IMR-90 (cell line): ENCODE results near the gene SPPL2B. TPM values are rescaled to one million over a fixed set of nuclear protein-coding genes. Genes with fewer than 3 reads are reported as not detected.

Experiments used
- ATAC-seq: fragments of 200-7000 bp; cut with Tn5 transposase; 2 replicates; pipeline ENCODE4 v1.9.1; 2020; ENCODE audit warnings: low read depth, mild to moderate bottlenecking, moderate library complexity
- BruUV-seq: library from RNA; stranded (reverse); fragments of 400-500 nt; replicated peaks from 2 replicates; lab custom pipeline; 2021; lab: Mats Ljungman, UMichigan
- CTCF ChIA-PET: fragments of 300-600 bp; formaldehyde crosslinking; extraction: SDS; loops from one replicate; lab custom pipeline; 2021; ENCODE audit warnings: antibody characterized with exemption; lab: Yijun Ruan, JAX
- POLR2A ChIA-PET: fragments of 300-600 bp; sonication (Branson Sonifier 250); formaldehyde crosslinking; loops from one replicate; lab custom pipeline; 2022; ENCODE audit warnings: antibody characterized with exemption; ENCODE audit not compliant: unreplicated experiment; lab: Charles Lee
- DNase-seq: peaks from one replicate; pipeline ENCODE4 v3.0.0; 2013
- H2AFZ ChIP-seq: replicated peaks from 2 replicates; pipeline ENCODE3; 2013; ENCODE audit warnings: low read length, mild to moderate bottlenecking; ENCODE audit not compliant: poor library complexity
- H2AK5ac ChIP-seq: 2 replicates; pipeline ENCODE4 v1.6.1; 2013; ENCODE audit warnings: low read depth, low read length, inconsistent platforms
- H2AK9ac ChIP-seq: replicated peaks from 2 replicates; pipeline ENCODE3; 2013; ENCODE audit warnings: mild to moderate bottlenecking, low read depth, low read length, moderate library complexity; ENCODE audit not compliant: poor library complexity
- H2BK120ac ChIP-seq: 2 replicates; pipeline ENCODE4 v1.6.1; 2013; ENCODE audit warnings: low read depth, low read length, inconsistent platforms
- H2BK15ac ChIP-seq: 3 replicates; pipeline ENCODE4 v1.6.1; 2013; ENCODE audit warnings: low read depth, low read length, inconsistent platforms
- H2BK20ac ChIP-seq: 2 replicates; pipeline ENCODE4 v1.6.1; 2013; ENCODE audit warnings: low read depth, mild to moderate bottlenecking, inconsistent platforms, low read length, moderate library complexity
- H2BK5ac ChIP-seq: 2 replicates; pipeline ENCODE4 v1.6.1; 2013; ENCODE audit warnings: mild to moderate bottlenecking, low read depth, low read length, inconsistent platforms; ENCODE audit not compliant: poor library complexity, severe bottlenecking
- H3K14ac ChIP-seq: replicated peaks from 2 replicates; pipeline ENCODE4 v1.6.1; 2013; ENCODE audit warnings: low read depth, low read length, inconsistent platforms
- H3K18ac ChIP-seq: 2 replicates; pipeline ENCODE4 v1.6.1; 2013; ENCODE audit warnings: low read depth, low read length, control low read depth
- H3K23ac ChIP-seq: 2 replicates; pipeline ENCODE4 v1.6.1; 2013; ENCODE audit warnings: low read depth, low read length, inconsistent platforms
- H3K27ac ChIP-seq: 2 replicates; pipeline ENCODE4 v1.5.1; 2013; ENCODE audit warnings: mild to moderate bottlenecking, control low read depth, low read length; ENCODE audit not compliant: insufficient read depth
- H3K27me3 ChIP-seq: 2 replicates; pipeline ENCODE4 v1.6.1; 2013; ENCODE audit warnings: low read length; ENCODE audit not compliant: control insufficient read depth, insufficient read depth
- H3K36me3 ChIP-seq: 2 replicates; pipeline ENCODE4 v1.6.1; 2013; ENCODE audit warnings: low read length, mixed read lengths; ENCODE audit not compliant: control insufficient read depth, insufficient read depth
- H3K4ac ChIP-seq: 2 replicates; pipeline ENCODE4 v1.6.1; 2013; ENCODE audit warnings: low read depth, low read length, inconsistent platforms
- H3K4me1 ChIP-seq: 2 replicates; pipeline ENCODE4 v1.6.1; 2013; ENCODE audit warnings: low read length, mixed read lengths; ENCODE audit not compliant: control insufficient read depth, insufficient read depth
- H3K4me2 ChIP-seq: 2 replicates; pipeline ENCODE4 v1.6.1; 2013; ENCODE audit warnings: low read depth, mild to moderate bottlenecking, control low read depth, low read length, moderate library complexity
- H3K4me3 ChIP-seq: 2 replicates; pipeline ENCODE4 v1.5.1; 2013; ENCODE audit warnings: low read depth, mild to moderate bottlenecking, control low read depth, low read length, moderate library complexity; ENCODE audit not compliant: insufficient read depth
- H3K56ac ChIP-seq: 2 replicates; pipeline ENCODE4 v1.6.1; 2013; ENCODE audit warnings: low read length, inconsistent platforms; ENCODE audit not compliant: insufficient read depth; ENCODE audit errors: extremely low read depth
- H3K79me1 ChIP-seq, 2 experiments: 2 replicates each; pipeline ENCODE4 v1.6.1; 2013; ENCODE audit warnings: low read length in 2 of 2, inconsistent platforms in 1 of 2, low read depth in 1 of 2
- H3K9ac ChIP-seq: 2 replicates; pipeline ENCODE4 v1.6.1; 2013; ENCODE audit warnings: low read depth, low read length, control low read depth
- H3K9me1 ChIP-seq: 2 replicates; pipeline ENCODE4 v1.6.1; 2013; ENCODE audit warnings: low read length, inconsistent platforms; ENCODE audit not compliant: insufficient read depth
- H3K9me3 ChIP-seq: 2 replicates; pipeline ENCODE4 v1.6.1; 2013; ENCODE audit warnings: low read length; ENCODE audit not compliant: control insufficient read depth, insufficient read depth
- H4K20me1 ChIP-seq: 2 replicates; pipeline ENCODE4 v1.6.1; 2013; ENCODE audit warnings: low read length, inconsistent platforms; ENCODE audit not compliant: insufficient read depth
- H4K5ac ChIP-seq: 2 replicates; pipeline ENCODE4 v1.6.1; 2013; ENCODE audit warnings: mild to moderate bottlenecking, low read depth, low read length, control low read depth
- H4K8ac ChIP-seq, 2 experiments: 2 replicates each; pipeline ENCODE4 v1.6.1; 2013; ENCODE audit warnings: low read depth in 2 of 2, low read length in 2 of 2, control low read depth in 1 of 2, inconsistent platforms in 1 of 2
- H4K91ac ChIP-seq: 2 replicates; pipeline ENCODE4 v1.6.1; 2013; ENCODE audit warnings: low read depth, low read length, inconsistent platforms; ENCODE audit not compliant: insufficient read depth
- MAFK ChIP-seq: IDR thresholded peaks from 2 replicates; pipeline ENCODE4 v1.6.1; 2012; ENCODE audit warnings: low read depth, low read length, improper control_type of control experiment
- RCOR1 ChIP-seq: IDR thresholded peaks from 2 replicates; pipeline ENCODE4 v1.6.1; 2012; ENCODE audit warnings: mild to moderate bottlenecking, low read length, improper control_type of control experiment; ENCODE audit not compliant: insufficient replicate concordance
- SMC3 ChIP-seq: fragments of 150-350 bp; IDR thresholded peaks from 2 replicates; pipeline ENCODE4 v1.6.1; 2016; ENCODE audit warnings: low read depth, mild to moderate bottlenecking, antibody characterized with exemption, low read length, moderate library complexity
- WGBS, 2 experiments: methylation state at CpG; one replicate each; pipeline versions ENCODE4 v1.1.5 to v1.1.7; 2013; ENCODE audit warnings: missing lambda C conversion rate in 2 of 2; ENCODE audit not compliant: insufficient read length in 1 of 2; ENCODE audit errors: extremely low coverage in 2 of 2; 5-methylcytosine and 5-hydroxymethylcytosine counted together
- dilution Hi-C: fragments of 300-500 bp; cut with HindIII; formaldehyde crosslinking; loops from one replicate; pipeline ENCODE4 v1.14.3; 2018; ENCODE audit warnings: low sequenced_read_pairs; ENCODE audit not compliant: unreplicated experiment
- in situ Hi-C: fragments of 300-500 bp; cut with MboI; formaldehyde crosslinking; loops from 3 replicates; pipeline ENCODE4 v1.14.3; 2019; ENCODE audit warnings: low sequenced_read_pairs, inconsistent platforms, mixed read lengths
- intact Hi-C: fragments of 100-400 bp; cut with micrococcal nuclease; formaldehyde crosslinking; loops from 2 replicates; pipeline ENCODE4 v1.10.0; 2022
- polyA plus RNA-seq, 3 experiments: library from polyadenylated mRNA; depleted of rRNA; stranded (reverse); fragments of >200 nt; gene quantifications; 2 replicates each; pipeline ENCODE4 v1.2.3, GENCODE V29; 2012; ENCODE audit warnings: low replicate concordance in 1 of 3
- total RNA-seq: library from RNA; depleted of rRNA; stranded (reverse); fragments of >200 nt; gene quantifications from 2 replicates; pipeline ENCODE4 v1.2.3, GENCODE V29; 2012

Gene SPPL2B
- total and polyA plus RNA-seq, 2 of the 4 experiments (the other 2 are of a cell fraction) = 3.4 to 45.7 TPM

DNA sequence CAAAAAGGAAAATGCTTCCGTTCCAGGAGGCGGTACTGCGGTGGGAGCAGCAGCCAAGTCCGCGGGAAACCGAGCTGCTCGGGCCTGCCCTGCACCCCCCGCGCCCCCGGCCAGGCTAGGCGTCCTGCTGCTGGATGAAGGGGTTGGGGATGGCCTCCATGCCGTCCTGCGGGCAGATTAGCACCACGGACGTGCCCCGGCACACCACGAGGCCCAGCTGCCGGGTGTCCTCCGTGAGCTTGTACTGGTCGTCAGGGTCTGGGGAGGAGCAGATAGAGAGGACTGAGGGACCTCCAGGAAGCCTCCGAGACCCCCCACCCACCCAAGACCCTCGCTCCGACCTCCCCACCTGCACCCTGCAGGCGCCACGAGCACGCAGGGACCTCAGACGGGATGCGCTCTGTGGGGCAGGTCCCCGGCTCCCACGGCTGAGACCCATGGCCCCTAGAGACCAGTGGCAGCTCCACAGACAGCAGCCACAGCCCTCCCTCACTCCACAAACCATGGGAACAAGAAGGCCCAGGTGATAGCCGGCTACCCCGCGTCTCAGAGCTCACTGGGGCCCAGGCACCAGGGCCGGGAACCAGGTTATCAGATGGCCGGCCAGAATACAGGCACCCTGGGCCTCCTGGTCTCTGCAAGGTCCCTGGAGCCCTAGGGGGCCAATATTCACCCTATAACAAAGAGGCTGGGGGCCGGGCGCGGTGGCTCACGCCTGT lies 6.8 kb upstream of the SPPL2B start:
- H3K18ac ChIP-seq = no peak overlapping the region
- no peak overlapping the region for H2BK120ac ChIP-seq
- no peak overlapping the region for H3K4me3 ChIP-seq
- 84% methylated on average over 7 of the region's 39 CpGs; no CpG with 5 or more reads in 1 of the 2 experiments for WGBS, 2 experiments
- H2BK5ac ChIP-seq = no peak overlapping the region
- no TSS peak for BruUV-seq
- H4K8ac ChIP-seq = no peak overlapping the region
- no peak overlapping the region for H3K4me2 ChIP-seq
- H2BK20ac ChIP-seq = no peak overlapping the region
- no peak overlapping the region for H2AK9ac ChIP-seq
- H3K9ac ChIP-seq = no peak overlapping the region
- H3K9me1 ChIP-seq = no peaks in the 10 kb centered on the region
- ATAC-seq (no peak), DNase-seq (no peak)
- H3K4ac ChIP-seq = no peak overlapping the region
- H3K79me1 ChIP-seq = peaks cover 10 to 25% of the 10 kb centered on the region in 2 experiments
- H3K23ac ChIP-seq = no peak overlapping the region
- no peak overlapping the region for H3K56ac ChIP-seq
- no peaks in the 10 kb centered on the region for H3K9me3 ChIP-seq
- peaks cover 38% of the 10 kb centered on the region for H3K36me3 ChIP-seq
- H4K5ac ChIP-seq = no peak overlapping the region
- peaks cover 11% of the 10 kb centered on the region for H4K20me1 ChIP-seq
- no peak overlapping the region for H3K14ac ChIP-seq
- H3K27ac ChIP-seq = no peak overlapping the region
- no peaks in the 10 kb centered on the region for H3K4me1 ChIP-seq
- no peak overlapping the region for H2AFZ ChIP-seq
- dilution Hi-C loops (no loop called here), intact Hi-C loops (no loop called here), in situ Hi-C loops (no loop called here)
- no peak overlapping the region for H4K91ac ChIP-seq
- CTCF ChIA-PET = no interaction called here
- H3K27me3 ChIP-seq = no peaks in the 10 kb centered on the region
- POLR2A ChIA-PET = no interaction called here
- H2AK5ac ChIP-seq = no peak overlapping the region
- H2BK15ac ChIP-seq = no peak overlapping the region
- no peak for TF ChIP-seq RCOR1
- TF ChIP-seq MAFK = no peak
- no peak for TF ChIP-seq SMC3
